Fibroblast of the aortic adventitia (primary cell): ENCODE measurements around the gene L3MBTL1. TPM values are rescaled to one million over a fixed set of nuclear protein-coding genes. Genes with fewer than 3 reads are reported as not detected.

ENCODE experiments used
- DNase-seq: peaks from one replicate; pipeline ENCODE4 v3.0.0-alpha.2; 2010; ENCODE audit warnings: low read depth
- H3K4me3 ChIP-seq: 2 replicates; pipeline ENCODE4 v1.5.1; 2011; ENCODE audit warnings: low read depth, mild to moderate bottlenecking, control low read depth, low read length, moderate library complexity
- total RNA-seq: library from RNA; depleted of rRNA; stranded (reverse); fragments of >200 nt; gene quantifications from 2 replicates; pipeline ENCODE4 v1.2.3, GENCODE V29; 2012; ENCODE audit warnings: low replicate concordance
- TF ChIP-seq, protein P1 (sequence below): IDR thresholded peaks from 2 replicates; pipeline ENCODE4 v1.5.1; 2011; ENCODE audit warnings: mild to moderate bottlenecking, low read length, control low read depth, inconsistent platforms; ENCODE audit not compliant: insufficient read depth

Gene L3MBTL1
- total RNA-seq, 1 donor, result 8.9 TPM

DNA sequence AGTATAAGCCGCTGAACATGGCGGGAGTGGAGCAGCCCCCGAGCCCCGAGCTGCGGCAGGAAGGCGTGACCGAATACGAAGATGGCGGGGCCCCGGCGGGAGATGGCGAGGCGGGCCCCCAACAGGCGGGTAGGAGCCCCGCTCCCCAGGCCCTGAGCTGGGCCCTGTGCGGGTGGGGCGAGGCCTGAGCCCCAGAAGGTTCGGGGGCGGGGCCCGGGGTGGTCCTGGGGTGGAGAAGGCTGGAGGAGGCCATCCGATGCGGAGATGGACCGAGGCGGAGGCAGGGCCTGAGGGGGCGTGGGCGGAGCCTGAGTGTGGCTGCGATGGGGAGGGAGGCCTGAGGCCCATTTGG lies 7.1 kb downstream of the L3MBTL1 start:
- TF ChIP-seq, protein P1, sequence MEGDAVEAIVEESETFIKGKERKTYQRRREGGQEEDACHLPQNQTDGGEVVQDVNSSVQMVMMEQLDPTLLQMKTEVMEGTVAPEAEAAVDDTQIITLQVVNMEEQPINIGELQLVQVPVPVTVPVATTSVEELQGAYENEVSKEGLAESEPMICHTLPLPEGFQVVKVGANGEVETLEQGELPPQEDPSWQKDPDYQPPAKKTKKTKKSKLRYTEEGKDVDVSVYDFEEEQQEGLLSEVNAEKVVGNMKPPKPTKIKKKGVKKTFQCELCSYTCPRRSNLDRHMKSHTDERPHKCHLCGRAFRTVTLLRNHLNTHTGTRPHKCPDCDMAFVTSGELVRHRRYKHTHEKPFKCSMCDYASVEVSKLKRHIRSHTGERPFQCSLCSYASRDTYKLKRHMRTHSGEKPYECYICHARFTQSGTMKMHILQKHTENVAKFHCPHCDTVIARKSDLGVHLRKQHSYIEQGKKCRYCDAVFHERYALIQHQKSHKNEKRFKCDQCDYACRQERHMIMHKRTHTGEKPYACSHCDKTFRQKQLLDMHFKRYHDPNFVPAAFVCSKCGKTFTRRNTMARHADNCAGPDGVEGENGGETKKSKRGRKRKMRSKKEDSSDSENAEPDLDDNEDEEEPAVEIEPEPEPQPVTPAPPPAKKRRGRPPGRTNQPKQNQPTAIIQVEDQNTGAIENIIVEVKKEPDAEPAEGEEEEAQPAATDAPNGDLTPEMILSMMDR, result no peak
- H3K4me3 ChIP-seq, result peak overlapping the region; percentile 72

DNA sequence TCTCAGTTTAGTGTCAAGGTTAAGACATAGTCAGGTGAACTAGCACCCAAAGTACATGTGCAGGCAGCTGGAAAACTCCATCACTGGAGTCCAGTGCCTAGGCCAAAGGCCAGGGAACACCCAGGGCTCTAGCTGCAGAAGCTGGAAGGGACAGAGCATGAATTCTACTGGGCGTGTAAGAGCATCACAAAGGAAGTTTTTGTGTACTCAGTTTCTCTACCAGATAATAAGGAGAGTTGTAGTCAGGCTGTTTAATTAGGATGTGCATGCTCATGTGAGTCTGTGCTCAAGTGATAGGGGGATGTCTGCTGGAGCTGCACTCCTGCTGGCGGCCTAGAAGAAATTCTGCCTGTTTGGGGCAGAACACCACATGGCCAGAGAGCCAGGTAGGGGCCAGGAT lies 8.1 kb downstream of the L3MBTL1 start:
- TF ChIP-seq, protein P1, result no peak
- H3K4me3 ChIP-seq, result no peak overlapping the region

More for the DNA sequence above, 7.1 kb downstream of the L3MBTL1 start:
- DNase-seq, result no peak

DNA sequence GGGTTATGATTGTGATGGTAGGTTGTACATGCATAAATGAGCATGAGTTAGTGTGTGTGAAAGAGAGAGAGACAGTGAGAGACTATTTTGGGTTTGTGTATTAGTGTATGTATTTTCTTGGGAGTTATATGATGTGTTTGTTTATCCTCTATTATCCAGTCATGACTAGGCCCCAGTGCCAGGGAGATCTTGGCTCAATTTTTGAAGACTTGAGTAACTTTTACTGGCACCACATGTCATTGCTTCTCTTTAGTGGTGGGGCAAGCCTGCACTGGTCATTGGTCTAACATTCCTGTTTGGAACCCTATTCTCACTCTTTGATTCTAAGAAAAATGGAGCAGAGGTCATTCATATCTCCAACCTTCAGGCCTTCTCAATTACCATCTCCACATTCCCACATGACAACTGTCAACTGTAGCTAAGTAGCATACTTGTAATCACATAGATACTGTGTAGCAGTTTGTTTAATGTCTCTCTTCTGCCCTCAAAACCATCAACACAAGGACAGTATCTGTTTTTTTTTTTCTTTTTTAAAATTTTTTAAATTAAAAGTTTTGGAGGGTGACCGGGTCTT lies 8.8 kb downstream of the L3MBTL1 start:
- TF ChIP-seq, protein P1, result no peak
- no peak overlapping the region for H3K4me3 ChIP-seq
- DNase-seq, result no peak

More for the DNA sequence above, 8.1 kb downstream of the L3MBTL1 start:
- no peak for DNase-seq

DNA sequence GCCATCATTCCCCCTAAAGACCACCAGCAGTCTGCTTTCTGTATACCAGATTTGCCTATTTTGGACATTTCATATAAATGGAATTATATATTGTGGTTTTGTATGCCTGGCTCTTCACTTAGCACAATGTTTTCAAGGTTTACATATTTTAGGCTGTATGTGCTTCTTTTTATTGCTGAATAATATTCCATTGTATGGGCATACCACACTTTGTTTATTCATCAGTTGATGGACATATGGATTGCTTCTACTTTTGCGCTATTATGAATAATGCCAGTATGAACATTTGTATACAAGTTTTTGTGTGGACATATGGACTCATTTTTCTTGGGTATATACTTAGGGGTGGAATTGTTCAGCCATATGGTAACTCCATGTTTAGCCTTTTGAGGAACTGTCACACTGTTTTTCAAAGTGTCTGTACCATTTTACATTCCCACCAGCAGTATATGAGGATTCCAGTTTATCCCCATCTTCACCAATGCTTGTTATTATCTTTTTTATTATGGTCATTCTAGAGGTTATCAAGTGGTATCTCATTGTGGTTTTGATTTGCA lies 12.7 kb downstream of the L3MBTL1 start:
- TF ChIP-seq, protein P1, result no peak
- H3K4me3 ChIP-seq, result no peak overlapping the region

DNA sequence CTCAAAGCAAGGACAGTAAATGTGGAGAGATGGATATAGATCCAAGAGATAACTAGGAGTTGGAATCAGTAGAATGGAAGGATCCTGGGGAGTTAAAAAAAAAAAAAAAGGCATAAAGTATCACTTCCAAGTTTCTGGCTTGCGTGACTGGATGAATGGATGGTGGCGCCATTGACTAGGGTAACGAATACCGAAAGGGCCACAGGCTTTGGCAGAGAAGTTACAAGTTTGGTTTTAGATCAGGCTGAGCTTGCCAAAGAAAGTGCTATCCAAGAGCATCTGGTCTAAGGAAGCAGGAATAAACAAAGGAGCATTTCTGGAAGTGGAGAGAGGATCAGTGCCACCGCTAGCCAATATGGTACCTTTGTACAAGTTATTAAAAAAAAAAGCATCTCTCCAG lies 17.5 kb downstream of the L3MBTL1 start:
- DNase-seq, result no peak
- H3K4me3 ChIP-seq, result no peak overlapping the region
- TF ChIP-seq, protein P1, result no peak

More for the DNA sequence above, 12.7 kb downstream of the L3MBTL1 start:
- no peak for DNase-seq

DNA sequence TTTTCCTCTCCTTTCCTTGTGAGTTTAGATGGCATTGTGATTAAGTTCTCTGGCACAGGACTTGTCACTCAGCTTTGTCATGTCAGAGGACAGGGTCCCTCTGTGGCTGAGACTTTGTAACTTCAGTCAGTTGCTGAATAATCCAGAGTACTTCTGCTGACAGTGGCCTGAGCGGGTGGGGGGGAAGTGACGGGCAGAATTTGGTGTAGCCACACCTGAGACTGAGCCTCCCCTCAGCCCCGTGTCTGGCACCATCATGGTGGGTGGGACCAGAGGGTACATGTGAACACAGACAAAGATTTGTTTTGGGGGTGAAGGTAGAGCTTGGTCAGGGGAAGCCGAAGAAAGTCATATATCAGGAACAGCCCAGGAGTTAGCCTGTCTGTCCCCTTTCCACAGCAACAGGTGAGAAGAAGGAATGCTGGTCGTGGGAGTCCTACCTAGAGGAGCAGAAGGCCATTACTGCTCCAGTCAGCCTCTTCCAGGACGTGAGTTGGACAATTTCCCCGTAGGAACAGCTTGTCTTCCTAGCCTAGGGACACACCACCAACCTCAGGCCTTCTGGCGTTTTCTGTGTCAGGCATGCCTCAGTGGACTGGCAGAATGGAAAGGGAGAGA lies 20.9 kb downstream of the L3MBTL1 start:
- H3K4me3 ChIP-seq, result no peak overlapping the region
- TF ChIP-seq, protein P1, result no peak
- DNase-seq, result no peak

DNA sequence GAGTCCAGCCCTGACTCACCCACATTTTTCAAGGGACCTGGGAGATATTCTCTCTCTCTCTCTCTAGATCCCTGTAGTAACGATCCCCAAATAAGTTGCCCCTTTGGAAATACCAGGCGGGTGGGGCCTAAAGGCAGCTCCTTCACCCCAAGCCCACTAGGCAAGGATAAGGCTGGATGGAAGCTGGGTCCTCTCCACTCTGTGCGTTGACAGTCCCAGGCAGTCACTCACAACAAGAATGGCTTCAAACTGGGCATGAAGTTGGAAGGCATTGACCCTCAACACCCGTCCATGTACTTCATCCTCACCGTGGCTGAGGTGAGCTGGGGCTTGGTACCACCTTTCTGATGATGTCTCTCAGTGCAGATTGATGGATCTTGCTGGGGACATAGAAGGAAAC lies 21.6 kb downstream of the L3MBTL1 start:
- H3K4me3 ChIP-seq, result no peak overlapping the region
- TF ChIP-seq, protein P1, result no peak
- no peak for DNase-seq
